Neural cell (in vitro differentiated cells): Measurements from ENCODE around the gene LRP5. TPM values are rescaled to one million over a fixed set of nuclear protein-coding genes. Genes with fewer than 3 reads are reported as not detected.

Experiments
- H2AFZ ChIP-seq: fragments of 200-600, 300-800 bp; sonication (generic), shearing (Covaris generic); 2 replicates; pipeline ENCODE4 v1.6.0; 2014; ENCODE audit warnings: low read depth, mild to moderate bottlenecking, antibody characterized with exemption, low read length, moderate library complexity
- H3F3A ChIP-seq: fragments of 200-600 bp; shearing (Covaris generic); 2 replicates; pipeline ENCODE4 v1.6.1; 2016; ENCODE audit warnings: mild to moderate bottlenecking, moderate library complexity, mixed read lengths, antibody characterized with exemption, low read length; ENCODE audit not compliant: insufficient read depth, poor library complexity, severe bottlenecking
- H3K27ac ChIP-seq: fragments of 200-600, 300-800 bp; sonication (generic), shearing (Covaris generic); 2 replicates; pipeline ENCODE4 v1.5.1; 2014; ENCODE audit warnings: mild to moderate bottlenecking, low read length, moderate library complexity
- H3K27me3 ChIP-seq: fragments of 300-800, 200-600 bp; sonication (generic), shearing (Covaris generic); 2 replicates; pipeline ENCODE4 v1.6.0; 2014; ENCODE audit warnings: mild to moderate bottlenecking, low read depth, low read length, moderate library complexity; ENCODE audit not compliant: insufficient read depth
- H3K36me3 ChIP-seq: fragments of 300-800, 200-600 bp; sonication (generic), shearing (Covaris generic); 2 replicates; pipeline ENCODE4 v1.5.1; 2014; ENCODE audit warnings: mild to moderate bottlenecking, antibody characterized with exemption, low read length, moderate library complexity; ENCODE audit not compliant: insufficient read depth
- H3K4me2 ChIP-seq: fragments of 300-800, 200-600 bp; sonication (generic), shearing (Covaris generic); 2 replicates; pipeline ENCODE4 v1.6.0; 2014; ENCODE audit warnings: mild to moderate bottlenecking, low read length
- H3K4me3 ChIP-seq: fragments of 300-800, 200-600 bp; sonication (generic), shearing (Covaris generic); 2 replicates; pipeline ENCODE4 v1.5.1; 2014; ENCODE audit warnings: mild to moderate bottlenecking, low read length, moderate library complexity
- H3K79me2 ChIP-seq: fragments of 200-600 bp; shearing (Covaris generic); replicated peaks from 2 replicates; pipeline ENCODE4 v1.6.0; 2014; ENCODE audit warnings: mild to moderate bottlenecking, low read length, moderate library complexity; ENCODE audit not compliant: insufficient read depth
- H3K9ac ChIP-seq: fragments of 300-800, 200-600 bp; sonication (generic), shearing (Covaris generic); 2 replicates; pipeline ENCODE4 v1.6.1; 2016; ENCODE audit warnings: mild to moderate bottlenecking, low read length, mixed read lengths
- H3K9me2 ChIP-seq: fragments of 200-600 bp; shearing (Covaris generic); 2 replicates; pipeline ENCODE4 v1.6.1; 2016; ENCODE audit warnings: mild to moderate bottlenecking, low read length, mixed read lengths; ENCODE audit not compliant: insufficient read depth
- H3K9me3 ChIP-seq: fragments of 200-600, 300-800 bp; sonication (generic), shearing (Covaris generic); 2 replicates; pipeline ENCODE4 v1.6.1; 2016; ENCODE audit warnings: mild to moderate bottlenecking, mixed run types, low read length, moderate library complexity, mixed read lengths
- H4K20me1 ChIP-seq: fragments of 200-600 bp; shearing (Covaris generic); 2 replicates; pipeline ENCODE4 v1.6.1; 2016; ENCODE audit warnings: mild to moderate bottlenecking, mixed run types; ENCODE audit not compliant: insufficient read depth
- EP300 ChIP-seq: fragments of 450-650 bp; conservative IDR thresholded peaks from 2 replicates; pipeline ENCODE4 v1.6.1; 2014; ENCODE audit warnings: antibody characterized with exemption, mild to moderate bottlenecking, moderate library complexity; ENCODE audit not compliant: poor library complexity, severe bottlenecking
- EZH2 ChIP-seq: fragments of 200-600, 300-800 bp; shearing (Covaris generic), sonication (generic); IDR thresholded peaks from 2 replicates; pipeline ENCODE4 v1.6.1; 2014; ENCODE audit warnings: antibody characterized with exemption, low read length, borderline replicate concordance, mild to moderate bottlenecking; ENCODE audit not compliant: insufficient read depth, poor library complexity, severe bottlenecking
- MXI1 ChIP-seq: fragments of 450-650 bp; conservative IDR thresholded peaks from 2 replicates; pipeline ENCODE4 v1.6.1; 2014; ENCODE audit warnings: antibody characterized with exemption, mild to moderate bottlenecking; ENCODE audit not compliant: poor library complexity, severe bottlenecking
- POLR2AphosphoS5 ChIP-seq: IDR thresholded peaks from 2 replicates; pipeline ENCODE4 v1.6.1; 2012
- RAD21 ChIP-seq: fragments of 450-650 bp; conservative IDR thresholded peaks from 2 replicates; pipeline ENCODE4 v1.6.1; 2014; ENCODE audit warnings: antibody characterized with exemption, mild to moderate bottlenecking, moderate library complexity
- SMC3 ChIP-seq: fragments of 450-650 bp; conservative IDR thresholded peaks from 2 replicates; pipeline ENCODE4 v1.6.1; 2014; ENCODE audit warnings: antibody characterized with exemption, mild to moderate bottlenecking, moderate library complexity; ENCODE audit not compliant: poor library complexity
- TAF1 ChIP-seq: IDR thresholded peaks from 2 replicates; pipeline ENCODE4 v1.6.1; 2012; ENCODE audit warnings: low read depth
- polyA plus RNA-seq: library from polyadenylated mRNA; depleted of rRNA; stranded (reverse); fragments of >200 nt; gene quantifications from 2 replicates; pipeline ENCODE4 v1.2.3, GENCODE V29; 2014
- TF ChIP-seq, protein P1 (sequence below): IDR thresholded peaks from 2 replicates; pipeline ENCODE4 v1.6.1; 2012; ENCODE audit warnings: borderline replicate concordance
- TF ChIP-seq, protein P2 (sequence below): fragments of 450-650 bp; IDR thresholded peaks from 2 replicates; pipeline ENCODE4 v1.5.1; 2014; ENCODE audit warnings: antibody characterized with exemption, mild to moderate bottlenecking, moderate library complexity; ENCODE audit not compliant: poor library complexity, severe bottlenecking

Gene LRP5
- polyA plus RNA-seq, 1 donor from 2014 or later, result 3.0 TPM

DNA sequence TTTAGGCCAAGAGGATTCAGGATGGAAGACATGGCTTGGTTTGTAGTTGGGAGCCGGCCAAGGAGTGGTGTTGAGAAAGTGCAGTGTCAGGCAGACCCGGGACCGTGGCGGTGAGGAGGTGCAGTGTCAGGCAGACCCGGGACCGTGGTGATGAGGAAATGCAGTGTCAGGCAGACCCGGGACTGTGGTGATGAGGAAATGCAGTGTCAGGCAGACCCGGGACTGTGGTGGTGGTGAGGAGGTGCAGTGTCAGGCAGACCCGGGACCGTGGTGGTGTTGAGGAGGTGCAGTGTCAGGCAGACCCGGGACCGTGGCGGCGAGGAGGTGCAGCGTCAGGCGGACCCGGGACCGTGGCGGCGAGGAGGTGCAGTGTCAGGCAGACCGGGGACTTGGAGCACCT lies 59.7 kb downstream of the LRP5 start:
- Histone ChIP-seq H2AFZ (no peak overlapping the region), H3K27ac (no peak overlapping the region), H3K4me2 (no peak overlapping the region), H3K9me3 (no peaks in the 10 kb centered on the region), H3K9ac (no peak overlapping the region), H3F3A (no peaks in the 10 kb centered on the region), H3K36me3 (no peaks in the 10 kb centered on the region), H3K9me2 (no peaks in the 10 kb centered on the region), H3K4me3 (no peak overlapping the region), H3K27me3 (no peaks in the 10 kb centered on the region), H3K79me2 (no peaks in the 10 kb centered on the region), H4K20me1 (no peaks in the 10 kb centered on the region)
- TF ChIP-seq POLR2AphosphoS5 (no peak), RAD21 (no peak), EZH2 (no peak), EP300 (no peak), TAF1 (no peak), SMC3 (no peak), MXI1 (no peak)
- TF ChIP-seq, protein P1, sequence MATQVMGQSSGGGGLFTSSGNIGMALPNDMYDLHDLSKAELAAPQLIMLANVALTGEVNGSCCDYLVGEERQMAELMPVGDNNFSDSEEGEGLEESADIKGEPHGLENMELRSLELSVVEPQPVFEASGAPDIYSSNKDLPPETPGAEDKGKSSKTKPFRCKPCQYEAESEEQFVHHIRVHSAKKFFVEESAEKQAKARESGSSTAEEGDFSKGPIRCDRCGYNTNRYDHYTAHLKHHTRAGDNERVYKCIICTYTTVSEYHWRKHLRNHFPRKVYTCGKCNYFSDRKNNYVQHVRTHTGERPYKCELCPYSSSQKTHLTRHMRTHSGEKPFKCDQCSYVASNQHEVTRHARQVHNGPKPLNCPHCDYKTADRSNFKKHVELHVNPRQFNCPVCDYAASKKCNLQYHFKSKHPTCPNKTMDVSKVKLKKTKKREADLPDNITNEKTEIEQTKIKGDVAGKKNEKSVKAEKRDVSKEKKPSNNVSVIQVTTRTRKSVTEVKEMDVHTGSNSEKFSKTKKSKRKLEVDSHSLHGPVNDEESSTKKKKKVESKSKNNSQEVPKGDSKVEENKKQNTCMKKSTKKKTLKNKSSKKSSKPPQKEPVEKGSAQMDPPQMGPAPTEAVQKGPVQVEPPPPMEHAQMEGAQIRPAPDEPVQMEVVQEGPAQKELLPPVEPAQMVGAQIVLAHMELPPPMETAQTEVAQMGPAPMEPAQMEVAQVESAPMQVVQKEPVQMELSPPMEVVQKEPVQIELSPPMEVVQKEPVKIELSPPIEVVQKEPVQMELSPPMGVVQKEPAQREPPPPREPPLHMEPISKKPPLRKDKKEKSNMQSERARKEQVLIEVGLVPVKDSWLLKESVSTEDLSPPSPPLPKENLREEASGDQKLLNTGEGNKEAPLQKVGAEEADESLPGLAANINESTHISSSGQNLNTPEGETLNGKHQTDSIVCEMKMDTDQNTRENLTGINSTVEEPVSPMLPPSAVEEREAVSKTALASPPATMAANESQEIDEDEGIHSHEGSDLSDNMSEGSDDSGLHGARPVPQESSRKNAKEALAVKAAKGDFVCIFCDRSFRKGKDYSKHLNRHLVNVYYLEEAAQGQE, result no peak
- TF ChIP-seq, protein P2, sequence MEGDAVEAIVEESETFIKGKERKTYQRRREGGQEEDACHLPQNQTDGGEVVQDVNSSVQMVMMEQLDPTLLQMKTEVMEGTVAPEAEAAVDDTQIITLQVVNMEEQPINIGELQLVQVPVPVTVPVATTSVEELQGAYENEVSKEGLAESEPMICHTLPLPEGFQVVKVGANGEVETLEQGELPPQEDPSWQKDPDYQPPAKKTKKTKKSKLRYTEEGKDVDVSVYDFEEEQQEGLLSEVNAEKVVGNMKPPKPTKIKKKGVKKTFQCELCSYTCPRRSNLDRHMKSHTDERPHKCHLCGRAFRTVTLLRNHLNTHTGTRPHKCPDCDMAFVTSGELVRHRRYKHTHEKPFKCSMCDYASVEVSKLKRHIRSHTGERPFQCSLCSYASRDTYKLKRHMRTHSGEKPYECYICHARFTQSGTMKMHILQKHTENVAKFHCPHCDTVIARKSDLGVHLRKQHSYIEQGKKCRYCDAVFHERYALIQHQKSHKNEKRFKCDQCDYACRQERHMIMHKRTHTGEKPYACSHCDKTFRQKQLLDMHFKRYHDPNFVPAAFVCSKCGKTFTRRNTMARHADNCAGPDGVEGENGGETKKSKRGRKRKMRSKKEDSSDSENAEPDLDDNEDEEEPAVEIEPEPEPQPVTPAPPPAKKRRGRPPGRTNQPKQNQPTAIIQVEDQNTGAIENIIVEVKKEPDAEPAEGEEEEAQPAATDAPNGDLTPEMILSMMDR, result no peak

GRCh38 chr11:68372625-68373024 lies 60.2 kb downstream of the LRP5 start:
- Histone ChIP-seq H3K9me2 (no peaks in the 10 kb centered on the region), H3K36me3 (no peaks in the 10 kb centered on the region), H3K9me3 (no peaks in the 10 kb centered on the region), H3K27me3 (no peaks in the 10 kb centered on the region), H3K79me2 (no peaks in the 10 kb centered on the region), H3K4me2 (no peak overlapping the region), H3K9ac (no peak overlapping the region), H3F3A (no peaks in the 10 kb centered on the region), H3K4me3 (no peak overlapping the region), H4K20me1 (no peaks in the 10 kb centered on the region), H3K27ac (no peak overlapping the region), H2AFZ (no peak overlapping the region)
- TF ChIP-seq, protein P1, result no peak
- TF ChIP-seq MXI1 (no peak), EP300 (no peak), TAF1 (no peak), RAD21 (no peak), EZH2 (no peak), POLR2AphosphoS5 (no peak), SMC3 (no peak)
